Amniotic epithelial cell (primary cell): ENCODE results near the gene PSMD2.

Source experiments
- DNase-seq: peaks from one replicate; pipeline ENCODE4 v3.0.0-alpha.2; 2010; ENCODE audit warnings: low read depth

PSMD2 gene

DNA sequence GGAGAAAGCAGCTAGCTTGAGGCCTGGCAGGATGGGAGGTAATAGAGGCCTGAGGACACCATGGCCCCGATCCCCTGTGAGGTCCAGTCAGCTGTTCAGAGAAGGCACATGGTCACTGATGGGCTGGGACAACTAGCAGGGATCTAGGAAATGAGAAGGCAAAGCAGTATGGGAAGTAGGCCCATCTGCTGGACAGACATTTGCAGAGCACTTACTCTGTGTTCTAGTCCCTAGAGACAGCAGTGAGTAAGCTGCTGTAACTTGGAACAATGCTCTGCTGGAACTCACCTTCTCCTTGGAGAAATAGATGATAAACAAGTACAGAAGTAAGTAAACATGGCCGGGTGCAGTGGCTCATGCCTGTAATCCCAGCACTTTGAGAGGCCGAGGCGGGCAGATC, 16.1 kb upstream of the PSMD2 start:
- no peak for DNase-seq

DNA sequence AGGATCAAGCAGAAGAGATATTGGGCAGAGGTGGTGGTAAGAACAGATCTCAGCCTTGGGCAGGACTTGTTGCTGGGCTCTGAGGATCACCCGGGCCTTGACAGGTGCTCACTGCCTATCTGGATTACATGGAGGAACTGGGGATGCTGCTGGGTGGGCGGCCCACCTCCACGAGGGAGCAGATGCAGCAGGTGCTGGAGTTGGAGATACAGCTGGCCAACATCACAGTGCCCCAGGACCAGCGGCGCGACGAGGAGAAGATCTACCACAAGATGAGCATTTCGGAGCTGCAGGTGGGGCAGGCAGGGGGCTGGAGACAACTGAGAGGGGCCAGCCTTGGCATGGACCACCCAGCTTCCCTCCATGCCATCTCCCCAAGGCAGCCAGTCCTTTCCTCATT, 15.4 kb upstream of the PSMD2 start:
- no peak for DNase-seq

DNA sequence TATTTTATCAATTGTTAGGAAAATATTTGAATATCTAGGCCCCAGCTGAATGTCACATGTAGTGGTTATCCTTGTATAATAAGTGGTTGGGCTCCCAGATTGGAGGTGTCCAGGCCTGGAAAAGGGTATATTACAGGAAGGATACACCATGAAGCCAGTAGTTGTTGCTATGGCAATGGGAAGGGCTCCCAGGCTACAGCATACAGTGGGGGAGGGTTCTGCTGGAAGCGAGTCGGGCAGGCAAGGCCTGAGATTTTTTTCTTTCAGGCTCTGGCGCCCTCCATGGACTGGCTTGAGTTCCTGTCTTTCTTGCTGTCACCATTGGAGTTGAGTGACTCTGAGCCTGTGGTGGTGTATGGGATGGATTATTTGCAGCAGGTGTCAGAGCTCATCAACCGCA, 14.3 kb upstream of the PSMD2 start:
- DNase-seq = peak; percentile 80

DNA sequence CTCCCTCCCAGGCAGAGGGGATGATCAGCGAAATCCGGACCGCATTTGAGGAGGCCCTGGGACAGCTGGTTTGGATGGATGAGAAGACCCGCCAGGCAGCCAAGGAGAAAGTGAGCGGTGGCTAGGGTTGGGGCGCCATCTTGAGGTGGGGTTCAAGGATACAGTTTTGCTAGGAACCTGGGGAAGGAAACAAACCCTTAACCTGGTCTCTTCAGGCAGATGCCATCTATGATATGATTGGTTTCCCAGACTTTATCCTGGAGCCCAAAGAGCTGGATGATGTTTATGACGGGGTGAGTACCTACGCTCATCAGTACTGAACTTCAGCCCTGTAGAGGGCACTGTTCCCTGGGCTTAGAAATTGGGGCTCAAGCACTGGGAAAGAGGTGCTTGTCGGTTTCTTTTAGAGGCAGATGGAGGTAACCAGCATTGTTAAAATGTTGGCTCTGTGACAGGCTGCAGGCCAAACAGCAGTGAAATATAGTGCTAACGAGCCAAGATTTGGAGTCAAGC, 9.6 kb upstream of the PSMD2 start:
- peak; percentile 34 for DNase-seq

DNA sequence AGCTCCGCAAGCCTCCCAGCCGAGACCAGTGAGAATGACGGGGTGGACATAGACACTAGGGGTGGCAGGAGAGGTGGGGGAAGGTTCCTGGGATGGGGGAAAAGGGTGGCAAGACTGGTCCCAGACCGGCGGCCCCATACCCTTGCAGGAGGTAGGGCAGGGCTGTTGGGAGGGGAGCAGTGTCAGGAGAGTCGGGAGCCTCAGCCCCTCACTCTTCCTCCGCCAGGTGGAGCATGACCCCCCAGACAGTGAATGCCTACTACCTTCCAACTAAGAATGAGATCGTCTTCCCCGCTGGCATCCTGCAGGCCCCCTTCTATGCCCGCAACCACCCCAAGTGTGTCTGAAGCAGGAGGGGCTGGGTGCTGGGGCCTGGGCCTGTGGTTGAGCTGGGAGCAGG, 8.7 kb upstream of the PSMD2 start:
- no peak for DNase-seq

DNA sequence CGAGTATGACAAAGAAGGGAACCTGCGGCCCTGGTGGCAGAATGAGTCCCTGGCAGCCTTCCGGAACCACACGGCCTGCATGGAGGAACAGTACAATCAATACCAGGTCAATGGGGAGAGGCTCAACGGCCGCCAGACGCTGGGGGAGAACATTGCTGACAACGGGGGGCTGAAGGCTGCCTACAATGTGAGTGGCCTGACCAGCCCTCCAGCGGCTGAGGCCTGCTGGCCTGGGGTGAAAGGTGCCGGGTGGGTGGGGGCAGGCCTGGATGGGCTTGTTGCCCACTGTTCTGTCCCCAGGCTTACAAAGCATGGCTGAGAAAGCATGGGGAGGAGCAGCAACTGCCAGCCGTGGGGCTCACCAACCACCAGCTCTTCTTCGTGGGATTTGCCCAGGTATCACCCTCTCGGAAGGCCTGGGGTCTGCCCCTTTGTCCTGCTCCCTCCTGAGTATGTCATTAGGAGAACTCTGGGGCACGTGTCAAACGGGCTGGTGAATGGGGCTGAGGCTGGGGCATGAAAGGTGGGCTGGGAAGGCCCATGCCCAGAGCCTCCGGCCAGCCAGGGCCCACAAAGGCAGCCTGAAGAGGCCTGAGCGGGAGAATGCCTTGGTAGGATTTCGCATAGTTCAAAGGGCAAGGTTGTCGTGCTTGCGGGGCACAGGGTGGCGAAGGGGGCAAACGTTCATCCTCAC, 7.8 kb upstream of the PSMD2 start:
- no peak for DNase-seq

DNA sequence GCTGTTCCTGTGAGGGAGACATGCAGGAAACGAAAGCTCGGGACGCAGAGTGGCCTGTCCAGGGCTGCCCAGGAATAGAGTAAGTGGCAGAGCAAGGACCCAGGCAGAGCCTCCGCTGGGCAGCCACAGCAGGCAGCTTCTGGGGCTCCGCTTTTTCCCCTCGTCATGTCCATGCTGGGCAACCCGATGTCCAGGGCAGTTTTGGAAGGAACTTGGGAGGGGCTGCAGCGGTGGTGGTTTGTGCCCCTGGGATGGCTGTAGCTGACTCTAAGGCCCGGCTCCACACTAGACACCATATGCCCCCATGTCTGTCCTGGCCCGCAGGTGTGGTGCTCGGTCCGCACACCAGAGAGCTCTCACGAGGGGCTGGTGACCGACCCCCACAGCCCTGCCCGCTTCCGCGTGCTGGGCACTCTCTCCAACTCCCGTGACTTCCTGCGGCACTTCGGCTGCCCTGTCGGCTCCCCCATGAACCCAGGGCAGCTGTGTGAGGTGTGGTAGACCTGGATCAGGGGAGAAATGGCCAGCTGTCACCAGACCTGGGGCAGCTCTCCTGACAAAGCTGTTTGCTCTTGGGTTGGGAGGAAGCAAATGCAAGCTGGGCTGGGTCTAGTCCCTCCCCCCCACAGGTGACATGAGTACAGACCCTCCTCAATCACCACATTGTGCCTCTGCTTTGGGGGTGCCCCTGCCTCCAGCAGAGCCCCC, 7.1 kb upstream of the PSMD2 start:
- no peak for DNase-seq

DNA sequence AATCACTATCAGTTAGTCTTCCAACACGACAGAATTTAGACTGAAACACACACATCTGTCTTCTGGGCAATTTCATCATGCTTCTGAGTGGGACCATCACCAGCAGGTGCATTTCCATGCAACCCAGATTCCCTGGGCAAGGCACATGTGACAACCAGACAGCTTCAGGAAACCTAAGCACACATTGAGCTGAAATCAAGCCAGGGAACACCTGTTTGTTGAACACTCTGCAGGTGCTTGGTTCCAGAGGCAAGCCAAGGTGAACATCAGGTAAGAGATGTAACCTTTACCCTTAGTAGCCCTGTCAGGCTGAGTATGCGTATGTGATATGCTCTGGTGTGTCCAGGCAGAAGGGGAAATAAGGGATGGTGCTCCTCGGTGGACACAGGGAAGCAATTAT, 3.3 kb upstream of the PSMD2 start:
- no peak for DNase-seq

DNA sequence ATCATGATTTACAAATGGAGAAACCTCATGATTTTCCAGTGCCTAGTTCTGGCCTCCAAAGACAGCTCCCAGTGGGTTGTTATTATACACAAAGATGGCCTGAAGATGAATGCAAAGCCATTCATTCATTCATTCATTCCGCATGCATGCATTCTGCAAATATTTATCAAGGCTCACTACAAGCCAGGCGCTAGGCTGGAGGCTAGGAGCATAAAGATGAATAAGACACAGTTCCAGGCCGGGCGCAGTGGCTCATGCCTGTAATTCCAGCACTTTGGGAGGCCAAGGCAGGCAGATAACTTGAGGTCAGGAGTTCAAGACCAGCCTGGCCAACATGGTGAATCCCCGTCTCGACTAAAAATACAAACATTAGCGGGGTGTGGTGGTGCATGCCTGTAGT, 2.4 kb upstream of the PSMD2 start:
- no peak for DNase-seq

DNA sequence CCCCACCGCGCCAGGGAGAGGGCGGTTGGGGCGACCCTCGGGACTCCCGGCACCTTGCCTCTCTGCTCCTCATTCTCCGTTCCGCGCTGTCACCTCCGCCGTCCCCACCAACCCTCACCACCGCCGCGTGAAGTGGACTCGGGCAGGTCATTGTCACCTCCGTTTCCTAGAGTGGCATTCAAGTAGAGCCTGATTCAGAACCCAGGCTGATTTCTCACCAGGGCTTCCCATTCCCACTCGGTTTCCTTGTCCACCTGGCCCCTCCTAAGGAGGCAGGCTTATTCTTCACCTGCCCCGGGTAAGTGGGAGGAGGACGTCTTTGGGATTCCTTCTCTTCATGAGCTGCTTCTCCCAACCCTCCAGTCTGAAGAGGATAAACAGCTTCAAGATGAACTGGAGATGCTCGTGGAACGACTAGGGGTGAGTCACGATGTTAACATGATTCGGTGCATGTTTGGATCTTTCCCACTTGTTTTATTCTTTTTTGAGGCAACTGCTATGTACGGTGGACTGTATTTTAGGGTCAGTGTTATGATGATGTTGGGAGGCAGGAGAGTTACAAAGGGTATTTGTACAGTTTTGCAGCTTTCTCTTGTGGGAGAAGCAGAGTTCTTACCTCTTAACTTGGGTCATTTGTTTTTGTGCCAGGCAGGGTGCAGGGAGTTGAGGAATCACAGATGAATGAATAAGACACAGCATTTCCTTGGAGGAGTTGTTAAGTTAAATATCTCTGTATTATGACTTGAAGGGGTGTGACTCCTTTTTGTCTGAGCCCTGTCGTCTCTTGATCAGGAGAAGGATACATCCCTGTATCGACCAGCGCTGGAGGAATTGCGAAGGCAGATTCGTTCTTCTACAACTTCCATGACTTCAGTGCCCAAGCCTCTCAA, 692 bp downstream of the PSMD2 start:
- DNase-seq = peak; percentile 63

DNA sequence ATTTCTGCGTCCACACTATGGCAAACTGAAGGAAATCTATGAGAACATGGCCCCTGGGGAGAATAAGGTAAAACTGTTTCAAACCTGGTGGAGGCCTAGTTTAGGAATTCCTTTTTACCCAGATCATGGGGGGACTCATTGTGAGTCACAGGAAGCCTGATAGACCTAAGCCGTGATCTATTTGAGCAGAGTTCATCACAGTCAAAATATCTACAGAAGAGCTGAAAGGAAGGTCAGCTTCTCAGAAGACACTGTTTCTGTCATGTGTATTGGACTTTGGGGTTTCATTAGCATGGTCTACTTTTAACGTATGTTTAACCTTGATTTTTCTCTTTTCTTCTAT, 1.3 kb downstream of the PSMD2 start:
- DNase-seq = peak; percentile 42

DNA sequence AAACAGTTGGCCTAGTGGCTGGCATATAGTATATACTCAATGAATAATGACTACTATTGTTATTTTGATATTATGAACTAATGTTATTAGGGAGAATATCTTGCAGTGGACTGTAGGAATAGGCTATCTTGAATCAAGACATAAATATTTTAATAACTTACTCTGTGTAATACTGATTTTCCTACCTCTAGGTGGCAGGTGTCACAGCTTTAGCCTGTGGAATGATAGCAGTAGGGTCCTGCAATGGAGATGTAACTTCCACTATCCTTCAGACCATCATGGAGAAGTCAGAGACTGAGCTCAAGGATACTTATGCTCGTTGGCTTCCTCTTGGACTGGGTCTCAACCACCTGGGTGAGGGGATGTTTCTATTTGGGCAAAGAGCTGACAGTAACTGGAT, 6.5 kb downstream of the PSMD2 start:
- DNase-seq = peak; percentile 26

DNA sequence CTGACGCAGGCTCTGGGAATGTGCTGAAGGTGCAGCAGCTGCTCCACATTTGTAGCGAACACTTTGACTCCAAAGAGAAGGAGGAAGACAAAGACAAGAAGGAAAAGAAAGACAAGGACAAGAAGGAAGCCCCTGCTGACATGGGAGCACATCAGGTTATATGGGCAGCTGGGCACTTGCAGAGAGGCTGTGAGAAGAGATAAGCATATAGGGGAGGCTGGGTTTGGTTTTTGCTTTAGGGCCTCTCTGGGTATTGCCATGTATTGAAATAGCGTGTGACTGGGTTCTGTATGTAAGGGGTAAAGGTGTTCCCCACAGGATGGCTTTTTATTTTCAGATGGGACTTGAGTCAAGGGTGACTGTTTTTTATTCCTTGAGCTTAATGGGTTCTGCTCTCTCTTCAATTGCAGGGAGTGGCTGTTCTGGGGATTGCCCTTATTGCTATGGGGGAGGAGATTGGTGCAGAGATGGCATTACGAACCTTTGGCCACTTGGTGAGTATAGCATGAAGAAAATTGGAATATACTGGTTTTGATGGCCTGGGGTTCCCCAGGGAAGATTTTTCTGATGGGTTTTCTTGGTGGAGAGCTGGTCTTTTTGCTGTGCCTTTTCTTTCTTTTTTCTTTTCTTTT, 7.4 kb downstream of the PSMD2 start:
- no peak for DNase-seq

DNA sequence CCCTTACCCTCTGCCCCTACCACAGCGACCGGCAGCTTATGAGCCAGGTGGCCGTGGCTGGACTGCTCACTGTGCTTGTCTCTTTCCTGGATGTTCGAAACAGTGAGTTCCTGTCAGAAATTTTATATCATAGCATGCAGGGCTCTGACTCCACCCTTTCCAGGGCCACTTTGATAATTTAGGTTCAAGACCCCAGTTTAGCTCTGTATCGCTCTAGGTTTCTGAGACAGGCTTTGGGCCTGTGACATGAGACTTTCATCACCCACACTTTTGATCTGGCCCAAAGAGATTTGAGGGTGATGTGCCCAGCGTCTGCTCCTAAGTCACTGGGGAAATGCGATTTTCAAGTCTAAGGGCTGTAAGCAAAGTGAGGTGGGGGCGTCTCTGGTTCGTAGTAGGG, 8.9 kb downstream of the PSMD2 start:
- no peak for DNase-seq

DNA sequence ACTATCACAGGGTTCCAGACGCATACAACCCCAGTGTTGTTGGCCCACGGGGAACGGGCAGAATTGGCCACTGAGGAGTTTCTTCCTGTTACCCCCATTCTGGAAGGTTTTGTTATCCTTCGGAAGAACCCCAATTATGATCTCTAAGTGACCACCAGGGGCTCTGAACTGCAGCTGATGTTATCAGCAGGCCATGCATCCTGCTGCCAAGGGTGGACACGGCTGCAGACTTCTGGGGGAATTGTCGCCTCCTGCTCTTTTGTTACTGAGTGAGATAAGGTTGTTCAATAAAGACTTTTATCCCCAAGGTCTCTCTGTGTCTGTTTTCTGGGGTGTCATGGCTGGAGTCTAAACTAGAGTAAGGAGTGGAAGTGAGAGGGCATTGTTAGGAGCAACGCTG, 9.7 kb downstream of the PSMD2 start:
- DNase-seq = no peak

DNA sequence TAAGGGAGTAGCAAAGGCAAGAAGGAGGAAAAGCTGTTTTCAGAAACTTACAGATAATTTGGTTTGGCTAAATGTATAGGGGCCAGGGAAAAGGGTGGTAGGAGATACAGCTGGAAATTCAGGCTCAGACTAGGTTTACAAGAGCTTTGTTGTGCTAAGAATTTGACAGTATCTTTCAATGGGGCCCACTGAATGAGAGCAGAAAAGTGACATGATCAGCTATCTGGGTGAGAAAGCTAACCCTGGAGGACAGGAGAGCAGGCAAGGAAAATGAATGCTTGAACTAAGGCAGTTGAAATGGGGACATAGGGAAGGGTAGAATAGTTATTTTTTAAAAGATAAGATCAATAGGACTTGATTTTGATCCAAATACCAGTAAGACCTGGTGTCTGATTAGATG, 12.6 kb downstream of the PSMD2 start:
- DNase-seq = no peak

DNA sequence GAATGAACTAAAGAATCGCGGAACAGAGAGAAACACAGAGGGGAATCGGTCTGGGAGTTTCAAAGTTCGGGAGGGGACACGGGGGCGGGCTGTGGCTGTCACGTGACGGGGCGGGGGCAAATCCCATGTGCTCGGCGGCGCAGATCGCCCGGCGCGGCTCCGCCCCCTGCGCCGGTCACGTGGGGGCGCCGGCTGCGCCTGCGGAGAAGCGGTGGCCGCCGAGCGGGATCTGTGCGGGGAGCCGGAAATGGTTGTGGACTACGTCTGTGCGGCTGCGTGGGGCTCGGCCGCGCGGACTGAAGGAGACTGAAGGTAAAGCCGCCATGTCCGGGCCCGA, 15.3 kb downstream of the PSMD2 start, which contains the start of gene EIF4G1:
Gene EIF4G1, plus strand, starts transcription at position 244 of the 337 bp plus-strand sequence. CDS start 1,191 bp downstream, outside the sequence.
- peak; percentile 90 for DNase-seq

DNA sequence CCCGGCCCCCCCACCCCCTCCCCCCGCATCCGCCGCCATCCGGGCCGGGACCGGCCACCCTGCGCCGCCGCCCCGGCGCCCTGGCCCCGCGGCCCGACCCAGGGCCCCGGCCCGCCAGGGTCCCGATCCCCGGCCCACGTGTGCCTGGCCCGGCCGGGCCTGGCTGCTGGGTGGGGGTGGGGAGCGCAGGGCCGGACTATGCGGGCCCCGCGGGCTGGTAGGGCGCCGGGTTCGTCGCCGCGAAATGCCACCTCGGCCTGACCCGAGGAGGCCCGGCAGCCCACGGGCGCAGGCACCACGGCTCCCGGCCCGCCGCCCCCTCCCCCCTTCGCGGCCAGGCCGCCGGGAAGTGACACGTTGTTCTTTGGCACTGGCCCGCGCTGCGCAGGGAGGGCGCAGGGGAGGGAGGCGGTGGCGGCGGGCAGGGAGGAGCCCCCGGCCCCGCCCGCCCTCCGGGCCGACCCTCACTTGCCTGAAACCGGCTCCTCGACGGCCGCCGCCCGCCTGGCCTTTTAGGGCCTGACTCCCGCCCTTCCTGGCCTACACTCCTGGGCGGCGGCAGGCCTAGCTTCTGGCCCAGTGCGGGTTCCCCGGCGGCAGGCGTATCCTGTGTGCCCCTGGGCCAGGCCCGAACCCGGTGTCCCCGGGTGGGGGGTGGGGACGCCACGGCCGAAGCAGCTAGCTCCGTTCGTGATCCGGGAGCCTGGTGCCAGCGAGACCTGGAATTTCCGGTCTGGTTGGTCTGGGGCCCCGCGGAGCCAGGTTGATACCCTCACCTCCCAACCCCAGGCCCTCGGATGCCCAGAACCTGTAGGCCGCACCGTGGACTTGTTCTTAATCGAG, 15.9 kb downstream of the PSMD2 start:
- DNase-seq = peak; percentile 63

DNA sequence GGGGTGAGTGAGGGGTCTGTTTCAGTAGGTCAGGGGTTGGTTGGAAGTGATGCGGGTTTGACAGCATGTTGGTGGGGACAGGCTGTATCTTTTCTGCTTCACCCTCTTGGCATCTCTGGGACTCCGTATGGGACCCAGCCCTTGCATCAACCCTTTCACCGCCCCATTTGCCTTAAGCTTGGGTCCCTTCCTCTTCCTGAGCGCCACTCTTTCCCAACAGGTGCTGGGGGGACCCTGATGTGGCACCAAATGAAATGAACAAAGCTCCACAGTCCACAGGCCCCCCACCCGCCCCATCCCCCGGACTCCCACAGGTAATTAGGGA, 16.5 kb downstream of the PSMD2 start:
- no peak for DNase-seq

DNA sequence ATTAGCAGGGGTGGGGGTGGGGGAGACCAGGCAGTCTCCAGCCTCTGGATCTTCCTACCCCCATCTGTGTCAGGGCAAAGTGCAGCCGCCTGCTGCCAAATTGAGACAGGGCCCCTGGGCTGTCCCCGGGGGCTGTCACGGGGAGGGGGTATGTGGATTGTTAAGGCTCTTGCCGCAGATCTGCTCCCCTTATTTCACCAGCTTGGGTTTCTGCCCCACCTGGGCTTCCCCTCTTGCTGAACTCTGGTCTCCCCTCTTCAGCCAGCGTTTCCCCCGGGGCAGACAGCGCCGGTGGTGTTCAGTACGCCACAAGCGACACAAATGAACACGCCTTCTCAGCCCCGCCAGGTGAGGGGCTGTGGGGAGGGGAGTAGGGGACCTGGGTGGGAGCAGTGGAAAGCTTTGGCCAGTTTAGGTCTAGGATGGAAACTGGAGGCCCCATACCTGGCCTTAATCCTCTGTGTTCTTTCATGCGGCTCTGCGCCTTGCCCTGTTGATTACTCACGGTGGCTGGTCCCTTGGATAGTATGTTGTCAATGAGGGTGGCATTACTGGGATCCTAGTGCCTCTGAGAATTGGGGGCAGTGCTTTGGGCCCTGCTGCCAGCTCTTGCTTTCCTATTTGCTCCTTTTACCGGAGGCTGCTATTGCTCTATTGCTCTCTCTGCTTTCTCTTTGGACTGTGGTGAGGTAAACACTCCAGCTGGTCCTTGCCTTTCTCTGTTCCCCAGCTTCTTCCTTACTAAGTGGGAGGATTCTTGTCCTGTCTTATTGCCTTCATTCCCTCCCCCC, 17.0 kb downstream of the PSMD2 start:
- DNase-seq = no peak

DNA sequence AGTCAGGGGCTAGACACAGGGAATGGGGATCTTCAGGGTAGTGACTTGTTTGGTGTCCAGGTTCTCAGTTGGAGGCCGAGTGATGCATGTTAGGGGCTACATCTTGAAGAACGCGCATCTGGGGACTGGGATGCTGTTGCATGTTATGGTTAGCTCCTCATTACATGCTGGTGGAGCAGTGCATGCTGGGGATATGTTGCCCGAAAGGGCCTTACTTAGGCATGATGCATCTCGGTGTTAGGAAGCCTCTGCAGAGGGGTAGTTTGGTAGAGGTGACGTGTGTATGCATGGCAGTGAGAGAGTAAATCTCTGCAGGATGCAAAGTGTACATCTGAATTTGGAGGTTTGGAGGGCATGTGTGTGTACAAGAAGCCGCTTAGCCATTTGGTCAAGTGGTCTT, 17.8 kb downstream of the PSMD2 start:
- no peak for DNase-seq
